Common myeloid progenitor, CD34-positive (primary cell): ENCODE results near the gene PCNX4.

Experiments used
- CTCF ChIA-PET: fragments of 350-600 bp; sonication (Branson Sonifier 250); formaldehyde crosslinking; loops from one replicate; lab custom pipeline; 2021; ENCODE audit warnings: antibody characterized with exemption; lab: Charles Lee
- POLR2A ChIA-PET: fragments of 350-600 bp; sonication (Branson Sonifier 250); formaldehyde crosslinking; loops from one replicate; lab custom pipeline; 2021; ENCODE audit warnings: antibody characterized with exemption; lab: Charles Lee
- DNase-seq, 3 donors: peaks; one replicate each; pipeline versions ENCODE4 v3.0.0 to v3.0.0-alpha.2; 2013
- H3K27ac ChIP-seq, 2 experiments: 1 replicate in 1 of 2; 2 replicates in 1 of 2; pipeline ENCODE4 v1.7.0; 2013; ENCODE audit warnings: inconsistent platforms in 2 of 2, low read length in 2 of 2, mild to moderate bottlenecking in 2 of 2, low read depth in 1 of 2, moderate library complexity in 1 of 2; ENCODE audit not compliant: severe bottlenecking in 2 of 2, insufficient read depth in 1 of 2, poor library complexity in 1 of 2
- H3K27me3 ChIP-seq, 5 experiments: replicated peaks in 2 of 5; 1 replicate in 3 of 5; 2 replicates in 2 of 5; pipeline versions ENCODE4 v1.6.1 to v1.7.0; 2013; ENCODE audit warnings: low read length in 4 of 5, mild to moderate bottlenecking in 2 of 5, moderate library complexity in 2 of 5, inconsistent platforms in 1 of 5; ENCODE audit not compliant: insufficient read depth in 5 of 5, control insufficient read depth in 4 of 5
- H3K36me3 ChIP-seq, 4 experiments: 1 replicate in 2 of 4; 2 replicates in 2 of 4; pipeline versions ENCODE4 v1.6.1 to v1.7.0; 2013; ENCODE audit warnings: low read length in 3 of 4, control low read depth in 1 of 4, mild to moderate bottlenecking in 1 of 4; ENCODE audit not compliant: control insufficient read depth in 4 of 4, insufficient read depth in 4 of 4
- H3K4me1 ChIP-seq, 4 experiments: 1 replicate in 3 of 4; 2 replicates in 1 of 4; pipeline versions ENCODE4 v1.6.1 to v1.7.1; 2013; ENCODE audit warnings: low read length in 3 of 4, mild to moderate bottlenecking in 3 of 4, control low read depth in 1 of 4, inconsistent platforms in 1 of 4, moderate library complexity in 1 of 4; ENCODE audit not compliant: control insufficient read depth in 4 of 4, insufficient read depth in 4 of 4; ENCODE audit errors: control extremely low read depth in 1 of 4
- H3K4me3 ChIP-seq, 7 experiments: 1 replicate in 4 of 7; 2 replicates in 3 of 7; pipeline versions ENCODE4 v1.5.1 to v1.7.0; 2013; ENCODE audit warnings: mild to moderate bottlenecking in 7 of 7, low read length in 6 of 7, moderate library complexity in 6 of 7, inconsistent platforms in 2 of 7, low read depth in 2 of 7, control low read depth in 1 of 7; ENCODE audit not compliant: insufficient read depth in 4 of 7, control insufficient read depth in 1 of 7; ENCODE audit errors: extremely low read depth in 1 of 7
- H3K9me3 ChIP-seq, 5 experiments: 1 replicate in 4 of 5; 2 replicates in 1 of 5; pipeline versions ENCODE4 v1.6.1 to v1.7.1; 2013; ENCODE audit warnings: low read length in 4 of 5, mild to moderate bottlenecking in 2 of 5, inconsistent platforms in 1 of 5, low read depth in 1 of 5, moderate library complexity in 1 of 5; ENCODE audit not compliant: control insufficient read depth in 4 of 5, insufficient read depth in 2 of 5; ENCODE audit errors: control extremely low read depth in 1 of 5
- WGBS: methylation state at CpG from one replicate; pipeline ENCODE4 v1.1.5; 2013; ENCODE audit not compliant: insufficient coverage; 5-methylcytosine and 5-hydroxymethylcytosine counted together

PCNX4 gene

GRCh38 chr14:60165547-60165876, 73.8 kb downstream of the PCNX4 start:
- Histone ChIP-seq H3K36me3 (peaks cover 0 to 6% (median 2%) of the 10 kb centered on the region in 4 experiments), H3K27ac (peak overlapping the region; percentile 84 to 93), H3K4me1 (peaks cover 4 to 22% (median 14%) of the 10 kb centered on the region in 4 experiments), H3K4me3 (peak overlapping the region; percentile 69 to 99 (median 94)), H3K27me3 (no peaks in the 10 kb centered on the region), H3K9me3 (no peaks in the 10 kb centered on the region)
- POLR2A ChIA-PET: interaction anchor here (0.6 to 1.6 kb wide), 4 partner anchors 73 to 99 kb away, joined by 3 to 6 read pairs (median 3); partner anchors contain the start of genes PCNX4 and PPM1A
- CTCF ChIA-PET: interaction anchor here (1.0 to 4.5 kb wide), 13 partner anchors 10 to 103 kb away, joined by 3 to 28 read pairs (median 4); partner anchors contain the start of gene PCNX4
- 0% methylated on average over 1 of the region's 4 CpGs for WGBS
- DNase-seq: no peak

- no CpG with 5 or more reads among the region's 3 CpGs for WGBS
- CTCF ChIA-PET: interaction anchor here (1.0 to 4.5 kb wide), 10 partner anchors 9 to 102 kb away, joined by 3 to 28 read pairs (median 6); partner anchors contain the start of gene PCNX4
- Histone ChIP-seq H3K27me3 (no peaks in the 10 kb centered on the region), H3K27ac (no peak overlapping the region), H3K36me3 (peaks cover 0 to 6% (median 2%) of the 10 kb centered on the region in 4 experiments), H3K4me1 (peaks cover 4 to 22% (median 14%) of the 10 kb centered on the region in 4 experiments), H3K4me3 (peak overlapping the region in 1 of 7 experiments; percentile 93), H3K9me3 (no peaks in the 10 kb centered on the region)
- POLR2A ChIA-PET: interaction anchor here (1.2 to 1.6 kb wide), 3 partner anchors 74 to 100 kb away, joined by 3 to 6 read pairs (median 3); partner anchors contain the start of genes PCNX4 and PPM1A
- DNase-seq: peak in 2 of 3 donors; percentile 34 to 41
These were observed 74.4 kb downstream of the PCNX4 start for GRCh38 chr14:60166142-60166541.

GRCh38 chr14:60169722-60170121, 78.0 kb downstream of the PCNX4 start:
- POLR2A ChIA-PET: no interaction called here
- no peak overlapping the region for H3K4me3 ChIP-seq
- H3K36me3 ChIP-seq: no peaks in the 10 kb centered on the region
- no peak overlapping the region for H3K27ac ChIP-seq
- CTCF ChIA-PET: interaction anchor here (0.8 to 1.6 kb wide), 3 partner anchors 13 to 18 kb away, joined by 3 to 4 read pairs (median 3); no protein-coding TSS in a partner anchor
- H3K9me3 ChIP-seq: no peaks in the 10 kb centered on the region
- H3K4me1 ChIP-seq: peaks cover 4 to 10% (median 5%) of the 10 kb centered on the region in 4 experiments
- no peak for DNase-seq
- 90% methylated on average over 3 of the region's 3 CpGs for WGBS
- no peaks in the 10 kb centered on the region for H3K27me3 ChIP-seq

GRCh38 chr14:60170948-60171347, 79.2 kb downstream of the PCNX4 start:
- H3K27me3 ChIP-seq: no peaks in the 10 kb centered on the region
- H3K4me1 ChIP-seq: peaks cover 0 to 6% (median 0%) of the 10 kb centered on the region in 4 experiments
- no peak overlapping the region for H3K4me3 ChIP-seq
- ChIA-PET CTCF (interaction anchor here (1.0 to 4.3 kb wide), 7 partner anchors 13 to 601 kb away, joined by 3 to 27 read pairs (median 3); no protein-coding TSS in a partner anchor), POLR2A (no interaction called here)
- no peaks in the 10 kb centered on the region for H3K36me3 ChIP-seq
- no peaks in the 10 kb centered on the region for H3K9me3 ChIP-seq
- 95% methylated on average over 4 of the region's 4 CpGs for WGBS
- H3K27ac ChIP-seq: no peak overlapping the region
- no peak for DNase-seq

- H3K27me3 ChIP-seq: no peaks in the 10 kb centered on the region
- WGBS: 94% methylated on average over 2 of the region's 2 CpGs
- ChIA-PET POLR2A (interaction anchor here (0.6 kb wide), 1 partner anchor 9 kb away, joined by 4 read pairs; no protein-coding TSS in a partner anchor), CTCF (interaction anchor here (1.0 to 4.3 kb wide), 5 partner anchors 13 to 602 kb away, joined by 3 to 27 read pairs (median 3); no protein-coding TSS in a partner anchor)
- H3K4me3 ChIP-seq: no peak overlapping the region
- H3K9me3 ChIP-seq: no peaks in the 10 kb centered on the region
- no peak overlapping the region for H3K27ac ChIP-seq
- no peak for DNase-seq
- no peaks in the 10 kb centered on the region for H3K4me1 ChIP-seq
- H3K36me3 ChIP-seq: no peaks in the 10 kb centered on the region
These were observed 80.0 kb downstream of the PCNX4 start for GRCh38 chr14:60171690-60172089.

GRCh38 chr14:60174352-60175254, 82.9 kb downstream of the PCNX4 start:
- no peak overlapping the region for H3K4me3 ChIP-seq
- 96% methylated on average over 8 of the region's 11 CpGs for WGBS
- no peak overlapping the region for H3K27ac ChIP-seq
- ChIA-PET POLR2A (no interaction called here), CTCF (interaction anchor here (1.2 to 4.3 kb wide), 3 partner anchors 9 to 206 kb away, joined by 3 to 27 read pairs (median 7); partner anchors contain the start of gene DHRS7)
- no peaks in the 10 kb centered on the region for H3K36me3 ChIP-seq
- H3K4me1 ChIP-seq: no peaks in the 10 kb centered on the region
- DNase-seq: no peak
- H3K27me3 ChIP-seq: no peaks in the 10 kb centered on the region
- H3K9me3 ChIP-seq: peaks cover 0 to 4% (median 2%) of the 10 kb centered on the region in 5 experiments
